H9 (cell line): Measurements from ENCODE around the gene TMEFF2. TPM values are rescaled to one million over a fixed set of nuclear protein-coding genes. Genes with fewer than 3 reads are reported as not detected.

Source experiments
- DNase-seq: peaks from one replicate; pipeline ENCODE4 v3.0.0-alpha.2; 2017
- H2AFZ ChIP-seq: one replicate; pipeline ENCODE4 v1.6.1; 2013; ENCODE audit warnings: mild to moderate bottlenecking, low read length, control low read depth, moderate library complexity
- H2AK5ac ChIP-seq: 2 replicates; pipeline ENCODE4 v1.6.1; 2013; ENCODE audit warnings: low read length, control low read depth, mixed read lengths; ENCODE audit not compliant: insufficient read length
- H2BK120ac ChIP-seq: one replicate; pipeline ENCODE4 v1.6.1; 2013; ENCODE audit warnings: low read depth, mild to moderate bottlenecking, low read length, control low read depth, inconsistent platforms; ENCODE audit not compliant: poor library complexity, severe bottlenecking
- H2BK12ac ChIP-seq: 2 replicates; pipeline ENCODE4 v1.6.1; 2013; ENCODE audit warnings: low read length, control low read depth, mixed read lengths, low read depth; ENCODE audit not compliant: insufficient read length
- H2BK15ac ChIP-seq: 2 replicates; pipeline ENCODE4 v1.6.1; 2013; ENCODE audit warnings: low read depth, low read length, control low read depth
- H2BK20ac ChIP-seq: one replicate; pipeline ENCODE4 v1.6.1; 2013; ENCODE audit warnings: low read depth, mild to moderate bottlenecking, low read length, control low read depth, inconsistent platforms; ENCODE audit not compliant: poor library complexity, severe bottlenecking
- H2BK5ac ChIP-seq: 2 replicates; pipeline ENCODE4 v1.6.1; 2013; ENCODE audit warnings: low read length, control low read depth, mixed read lengths; ENCODE audit not compliant: insufficient read length
- H3K14ac ChIP-seq: 2 replicates; pipeline ENCODE4 v1.6.1; 2013; ENCODE audit warnings: low read length, control low read depth; ENCODE audit not compliant: insufficient read depth
- H3K18ac ChIP-seq: 2 replicates; pipeline ENCODE4 v1.6.1; 2013; ENCODE audit warnings: low read depth, mild to moderate bottlenecking, mixed read lengths, low read length, control low read depth; ENCODE audit not compliant: insufficient read length
- H3K23ac ChIP-seq: 2 replicates; pipeline ENCODE4 v1.6.1; 2013; ENCODE audit warnings: low read length, control low read depth, mixed read lengths, low read depth; ENCODE audit not compliant: insufficient read length
- H3K23me2 ChIP-seq: 2 replicates; pipeline ENCODE4 v1.6.1; 2013; ENCODE audit warnings: low read depth, mild to moderate bottlenecking, mixed read lengths, low read length, control low read depth; ENCODE audit not compliant: insufficient read length, poor library complexity, severe bottlenecking
- H3K27ac ChIP-seq: 2 replicates; pipeline ENCODE4 v1.5.1; 2013; ENCODE audit warnings: low read length, control low read depth, mixed read lengths, low read depth; ENCODE audit not compliant: insufficient read length
- H3K27me3 ChIP-seq: 2 replicates; pipeline ENCODE4 v1.6.1; 2013; ENCODE audit warnings: low read length, control low read depth, inconsistent platforms; ENCODE audit not compliant: insufficient read depth
- H3K4ac ChIP-seq: 2 replicates; pipeline ENCODE4 v1.6.1; 2013; ENCODE audit warnings: low read depth, mild to moderate bottlenecking, control low read depth, inconsistent platforms, low read length, moderate library complexity
- H3K4me1 ChIP-seq: 2 replicates; pipeline ENCODE4 v1.6.1; 2013; ENCODE audit warnings: low read length, control low read depth, inconsistent platforms; ENCODE audit not compliant: insufficient read depth
- H3K4me2 ChIP-seq: 2 replicates; pipeline ENCODE4 v1.6.1; 2013; ENCODE audit warnings: low read length, control low read depth, mixed read lengths; ENCODE audit not compliant: insufficient read length, insufficient read depth
- H3K56ac ChIP-seq: 2 replicates; pipeline ENCODE4 v1.6.1; 2013; ENCODE audit warnings: low read depth, mild to moderate bottlenecking, mixed read lengths, low read length, control low read depth; ENCODE audit not compliant: insufficient read length
- H3K79me1 ChIP-seq: 2 replicates; pipeline ENCODE4 v1.6.1; 2013; ENCODE audit warnings: low read depth, mild to moderate bottlenecking, moderate library complexity, low read length, control low read depth, inconsistent platforms; ENCODE audit not compliant: insufficient read depth, poor library complexity, severe bottlenecking
- H3K79me2 ChIP-seq: 2 replicates; pipeline ENCODE4 v1.6.1; 2013; ENCODE audit warnings: low read length, control low read depth, inconsistent platforms; ENCODE audit not compliant: insufficient read depth
- H3K9ac ChIP-seq: 2 replicates; pipeline ENCODE4 v1.6.1; 2013; ENCODE audit warnings: low read length, control low read depth, mixed read lengths; ENCODE audit not compliant: insufficient read length; ENCODE audit errors: extremely low read depth
- H3K9me3 ChIP-seq: one replicate; pipeline ENCODE4 v1.6.1; 2013; ENCODE audit warnings: low read depth, low read length, inconsistent platforms; ENCODE audit not compliant: control insufficient read depth
- H3T11ph ChIP-seq: one replicate; pipeline ENCODE4 v1.6.1; 2013; ENCODE audit warnings: mild to moderate bottlenecking, low read length, control low read depth, inconsistent platforms
- H4K20me1 ChIP-seq: one replicate; pipeline ENCODE4 v1.6.1; 2013; ENCODE audit not compliant: control insufficient read depth, insufficient read length, insufficient read depth
- H4K5ac ChIP-seq: 2 replicates; pipeline ENCODE4 v1.6.1; 2013; ENCODE audit warnings: low read depth, mild to moderate bottlenecking, mixed read lengths, low read length, control low read depth; ENCODE audit not compliant: insufficient read length
- H4K8ac ChIP-seq: replicated peaks from 2 replicates; pipeline ENCODE4 v1.6.1; 2013; ENCODE audit warnings: low read length, control low read depth, mixed read lengths, low read depth; ENCODE audit not compliant: insufficient read length
- H4K91ac ChIP-seq: 2 replicates; pipeline ENCODE4 v1.6.1; 2013; ENCODE audit warnings: low read depth, mild to moderate bottlenecking, moderate library complexity, mixed read lengths, low read length, control low read depth; ENCODE audit not compliant: insufficient read length
- H3K27ac Mint-ChIP-seq, 3 experiments: 2 replicates in 2 of 3; 3 replicates in 1 of 3; pipeline ENCODE4 v1.8.0; 2020 to 2021; ENCODE audit warnings: mixed read lengths in 3 of 3, mild to moderate bottlenecking in 1 of 3, moderate library complexity in 1 of 3
- H3K27me3 Mint-ChIP-seq: 2 replicates; pipeline ENCODE4 v1.8.0; 2021; ENCODE audit warnings: low read depth, mild to moderate bottlenecking, moderate library complexity, mixed read lengths
- H3K36me3 Mint-ChIP-seq, 3 experiments: 2 replicates in 2 of 3; 3 replicates in 1 of 3; pipeline ENCODE4 v1.8.0; 2020 to 2021; ENCODE audit warnings: low read depth in 3 of 3, mixed read lengths in 3 of 3; ENCODE audit not compliant: insufficient read depth in 1 of 3
- H3K4me1 Mint-ChIP-seq, 2 experiments: 2 replicates each; pipeline ENCODE4 v1.8.0; 2020; ENCODE audit warnings: mixed read lengths in 2 of 2
- H3K4me3 Mint-ChIP-seq, 2 experiments: 2 replicates in 1 of 2; 3 replicates in 1 of 2; pipeline ENCODE4 v1.8.0; 2020 to 2021; ENCODE audit warnings: mild to moderate bottlenecking in 2 of 2, mixed read lengths in 2 of 2, moderate library complexity in 1 of 2
- H3K9me3 Mint-ChIP-seq, 2 experiments: 2 replicates in 1 of 2; 3 replicates in 1 of 2; pipeline ENCODE4 v1.8.0; 2020; ENCODE audit warnings: mild to moderate bottlenecking in 2 of 2, mixed read lengths in 2 of 2, moderate library complexity in 1 of 2
- CTCF ChIP-seq: fragments of 200-600 bp; sonication (generic); conservative IDR thresholded peaks from 3 replicates; pipeline ENCODE4 v1.8.0; 2021; ENCODE audit warnings: antibody characterized with exemption, mild to moderate bottlenecking
- WGBS: extraction: QIAGEN DNeasy Blood & Tissue Kit; methylation state at CpG from one replicate; pipeline ENCODE4 v1.1.7; 2013; ENCODE audit warnings: missing lambda C conversion rate, low lambda C conversion rate, mixed read lengths; ENCODE audit not compliant: insufficient read length; ENCODE audit errors: extremely low coverage; 5-methylcytosine and 5-hydroxymethylcytosine counted together
- total RNA-seq: library from RNA; stranded (reverse); gene quantifications from 2 replicates; pipeline ENCODE4 v1.2.1, GENCODE V29; 2021

The TMEFF2 gene
- total RNA-seq, 1 experiment from 2014 or later = 0.39 TPM

- H2AK5ac ChIP-seq = no peak overlapping the region
- no peaks in the 10 kb centered on the region for H3K27me3 Mint-ChIP-seq
- H4K5ac ChIP-seq = no peak overlapping the region
- no peak overlapping the region for H4K91ac ChIP-seq
- no peaks in the 10 kb centered on the region for H3K79me2 ChIP-seq
- no peaks in the 10 kb centered on the region for H3K79me1 ChIP-seq
- no peak overlapping the region for H3K14ac ChIP-seq
- no peak overlapping the region for H2BK5ac ChIP-seq
- H3K56ac ChIP-seq = no peak overlapping the region
- H3K27ac ChIP-seq = no peak overlapping the region
- no peak overlapping the region for H2BK20ac ChIP-seq
- H3K9me3 ChIP-seq = no peaks in the 10 kb centered on the region
- H3K23me2 ChIP-seq = no peaks in the 10 kb centered on the region
- no peaks in the 10 kb centered on the region for H3K27me3 ChIP-seq
- no peak overlapping the region for H2BK12ac ChIP-seq
- H3K27ac Mint-ChIP-seq = no peak overlapping the region
- H2AFZ ChIP-seq = no peak overlapping the region
- no peaks in the 10 kb centered on the region for H3K9me3 Mint-ChIP-seq
- no peak overlapping the region for H3K18ac ChIP-seq
- no peak overlapping the region for H3K23ac ChIP-seq
- no peak overlapping the region for H4K8ac ChIP-seq
- no peak overlapping the region for H2BK120ac ChIP-seq
- no peak overlapping the region for H2BK15ac ChIP-seq
- H3K4me1 Mint-ChIP-seq = no peaks in the 10 kb centered on the region
- no peak for DNase-seq
- H3K4ac ChIP-seq = no peak overlapping the region
- no peak for TF ChIP-seq CTCF
- H3K4me1 ChIP-seq = no peaks in the 10 kb centered on the region
- no peaks in the 10 kb centered on the region for H4K20me1 ChIP-seq
- H3K9ac ChIP-seq = no peak overlapping the region
- no peaks in the 10 kb centered on the region for H3K36me3 Mint-ChIP-seq
- no CpG with 5 or more reads among the region's 2 CpGs for WGBS
- H3T11ph ChIP-seq = no peak overlapping the region
- no peak overlapping the region for H3K4me3 Mint-ChIP-seq
- no peak overlapping the region for H3K4me2 ChIP-seq
These were observed 240.3 kb downstream of the TMEFF2 start for GRCh38 chr2:191954451-191954850.
